OCI-LY7 (cell line): ENCODE measurements around the gene PPP1R9A. TPM values are rescaled to one million over a fixed set of nuclear protein-coding genes. Genes with fewer than 3 reads are reported as not detected.

ENCODE experiments used
- BruUV-seq: library from RNA; stranded (reverse); fragments of 400-500 nt; replicated peaks from 2 replicates; lab custom pipeline; 2021; lab: Mats Ljungman, UMichigan
- CTCF ChIA-PET: fragments of 300-600 bp; sonication (Branson Sonifier 250); formaldehyde crosslinking; loops from one replicate; lab custom pipeline; 2022; ENCODE audit warnings: antibody characterized with exemption; ENCODE audit not compliant: unreplicated experiment; lab: Charles Lee
- POLR2A ChIA-PET: fragments of 300-600 bp; sonication (Branson Sonifier 250); formaldehyde crosslinking; loops from one replicate; lab custom pipeline; 2022; ENCODE audit warnings: antibody characterized with exemption; lab: Charles Lee
- DNase-seq: peaks from one replicate; pipeline ENCODE4 v3.0.0-alpha.2; 2015; ENCODE audit warnings: low spot score
- H2AFZ ChIP-seq: fragments of 200-600 bp; sonication (generic), shearing (Covaris generic); 2 replicates; pipeline ENCODE4 v1.6.1; 2014; ENCODE audit warnings: mild to moderate bottlenecking, antibody characterized with exemption, low read length, moderate library complexity
- H3K27ac ChIP-seq: fragments of 200-600 bp; sonication (generic); 2 replicates; pipeline ENCODE4 v1.5.1; 2014; ENCODE audit warnings: mixed run types, low read depth, mild to moderate bottlenecking, moderate library complexity, low read length, inconsistent platforms; ENCODE audit not compliant: poor library complexity, severe bottlenecking
- H3K36me3 ChIP-seq: fragments of 200-600 bp; sonication (generic); 2 replicates; pipeline ENCODE4 v1.6.1; 2014; ENCODE audit warnings: mild to moderate bottlenecking, antibody characterized with exemption, low read length, moderate library complexity, mixed read lengths; ENCODE audit not compliant: insufficient read depth
- H3K4me1 ChIP-seq: fragments of 200-600 bp; sonication (generic); 2 replicates; pipeline ENCODE4 v1.5.1; 2014; ENCODE audit warnings: mild to moderate bottlenecking, low read length; ENCODE audit not compliant: insufficient read depth, poor library complexity, severe bottlenecking
- H3K4me2 ChIP-seq: fragments of 200-600 bp; sonication (generic); 2 replicates; pipeline ENCODE4 v1.6.1; 2014; ENCODE audit warnings: mild to moderate bottlenecking, low read length
- H3K4me3 ChIP-seq: fragments of 200-600 bp; sonication (generic); 2 replicates; pipeline ENCODE4 v1.5.1; 2014; ENCODE audit warnings: mild to moderate bottlenecking, low read depth, low read length; ENCODE audit not compliant: poor library complexity, severe bottlenecking
- H3K79me2 ChIP-seq: fragments of 200-600 bp; sonication (generic); 2 replicates; pipeline ENCODE4 v1.6.1; 2016; ENCODE audit warnings: low read depth, mild to moderate bottlenecking, low read length, moderate library complexity, mixed read lengths; ENCODE audit not compliant: insufficient read depth
- H3K9me2 ChIP-seq: fragments of 200-600 bp; sonication (generic); 2 replicates; pipeline ENCODE4 v1.6.1; 2016; ENCODE audit warnings: mild to moderate bottlenecking, low read length, mixed read lengths; ENCODE audit not compliant: insufficient read depth
- H3K9me3 ChIP-seq: fragments of 200-600 bp; sonication (generic); 2 replicates; pipeline ENCODE4 v1.6.1; 2014; ENCODE audit warnings: mild to moderate bottlenecking, mixed run types, low read length, mixed read lengths
- H4K20me1 ChIP-seq: fragments of 200-600 bp; sonication (generic); 2 replicates; pipeline ENCODE4 v1.6.1; 2014; ENCODE audit warnings: mild to moderate bottlenecking, antibody characterized with exemption, low read length, moderate library complexity, mixed read lengths; ENCODE audit not compliant: insufficient read depth
- EZH2phosphoT487 ChIP-seq: fragments of 200-600 bp; sonication (generic); IDR thresholded peaks from 2 replicates; pipeline ENCODE4 v1.6.1; 2018; ENCODE audit warnings: low read depth, borderline replicate concordance, mild to moderate bottlenecking, mixed run types, antibody characterized with exemption, low read length, moderate library complexity, mixed read lengths
- intact Hi-C: fragments of 100-400 bp; cut with micrococcal nuclease; formaldehyde crosslinking; loops from one replicate; pipeline ENCODE4 v1.10.0; 2022; ENCODE audit not compliant: unreplicated experiment
- total RNA-seq, 2 experiments: library from RNA; depleted of rRNA in 1 of 2; stranded (reverse); fragments of >200 nt in 1 of 2; shearing (Covaris generic) in 1 of 2; gene quantifications; 2 replicates each; pipeline ENCODE4 v1.2.3, GENCODE V29; 2014 to 2022
- TF ChIP-seq, protein P1 (sequence below): fragments of 200-600 bp; sonication (generic); conservative IDR thresholded peaks from 2 replicates; pipeline ENCODE4 v1.5.1; 2014; ENCODE audit warnings: mild to moderate bottlenecking, antibody characterized with exemption, low read length, moderate library complexity, mixed read lengths

Gene PPP1R9A
- total RNA-seq, 2 experiments from 2014 or later: not detected

DNA sequence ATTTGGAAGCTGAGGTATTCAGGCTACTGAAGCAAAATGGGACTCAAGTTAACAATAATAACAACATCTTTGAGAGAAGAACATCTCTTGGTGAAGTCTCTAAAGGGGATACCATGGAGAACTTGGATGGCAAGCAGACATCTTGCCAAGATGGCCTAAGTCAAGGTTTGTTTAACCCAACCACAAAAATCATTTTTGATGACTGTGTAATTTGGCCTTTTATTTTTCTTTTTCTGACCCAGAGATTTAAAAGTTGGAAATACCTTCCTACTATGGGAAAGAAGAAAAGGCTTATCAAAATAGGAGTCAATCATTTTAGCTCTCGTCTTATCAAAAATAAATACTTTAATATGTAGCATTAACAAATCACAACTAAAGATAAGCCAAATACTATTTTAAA lies 344.6 kb downstream of the PPP1R9A start:
- intact Hi-C loops: no loop called here
- no peak overlapping the region for H3K4me2 ChIP-seq
- no peak overlapping the region for H3K27ac ChIP-seq
- no peaks in the 10 kb centered on the region for H3K9me3 ChIP-seq
- no peaks in the 10 kb centered on the region for H3K9me2 ChIP-seq
- H3K36me3 ChIP-seq: no peaks in the 10 kb centered on the region
- ChIA-PET POLR2A (interaction anchor here (0.7 kb wide), 1 partner anchor 11 kb away, joined by 3 read pairs; no protein-coding TSS in a partner anchor), CTCF (no interaction called here)
- TF ChIP-seq, protein P1, sequence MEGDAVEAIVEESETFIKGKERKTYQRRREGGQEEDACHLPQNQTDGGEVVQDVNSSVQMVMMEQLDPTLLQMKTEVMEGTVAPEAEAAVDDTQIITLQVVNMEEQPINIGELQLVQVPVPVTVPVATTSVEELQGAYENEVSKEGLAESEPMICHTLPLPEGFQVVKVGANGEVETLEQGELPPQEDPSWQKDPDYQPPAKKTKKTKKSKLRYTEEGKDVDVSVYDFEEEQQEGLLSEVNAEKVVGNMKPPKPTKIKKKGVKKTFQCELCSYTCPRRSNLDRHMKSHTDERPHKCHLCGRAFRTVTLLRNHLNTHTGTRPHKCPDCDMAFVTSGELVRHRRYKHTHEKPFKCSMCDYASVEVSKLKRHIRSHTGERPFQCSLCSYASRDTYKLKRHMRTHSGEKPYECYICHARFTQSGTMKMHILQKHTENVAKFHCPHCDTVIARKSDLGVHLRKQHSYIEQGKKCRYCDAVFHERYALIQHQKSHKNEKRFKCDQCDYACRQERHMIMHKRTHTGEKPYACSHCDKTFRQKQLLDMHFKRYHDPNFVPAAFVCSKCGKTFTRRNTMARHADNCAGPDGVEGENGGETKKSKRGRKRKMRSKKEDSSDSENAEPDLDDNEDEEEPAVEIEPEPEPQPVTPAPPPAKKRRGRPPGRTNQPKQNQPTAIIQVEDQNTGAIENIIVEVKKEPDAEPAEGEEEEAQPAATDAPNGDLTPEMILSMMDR: no peak
- no peak for TF ChIP-seq EZH2phosphoT487
- H3K4me1 ChIP-seq: no peaks in the 10 kb centered on the region
- H4K20me1 ChIP-seq: no peaks in the 10 kb centered on the region
- DNase-seq: no peak
- no TSS peak for BruUV-seq
- H3K79me2 ChIP-seq: no peaks in the 10 kb centered on the region
- no peak overlapping the region for H3K4me3 ChIP-seq
- no peak overlapping the region for H2AFZ ChIP-seq

DNA sequence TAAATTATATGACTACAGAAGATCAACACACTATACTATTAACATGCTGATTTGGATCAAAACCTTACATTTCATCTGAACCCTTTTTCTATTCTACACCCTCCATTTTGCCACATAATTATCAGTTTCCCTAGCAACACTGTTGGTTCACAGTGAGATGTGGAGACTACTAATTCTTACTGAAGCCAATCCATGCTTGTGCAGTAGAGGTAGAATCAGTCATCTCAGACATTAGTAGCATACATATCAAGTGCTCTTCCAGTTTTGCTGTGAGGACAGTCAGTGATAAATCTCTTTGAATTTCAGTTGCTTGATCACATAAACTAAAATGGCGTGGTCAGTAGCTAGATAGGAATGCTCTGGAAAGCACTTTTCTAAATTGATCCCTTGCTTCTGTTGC lies 346.6 kb downstream of the PPP1R9A start:
- H2AFZ ChIP-seq: no peak overlapping the region
- intact Hi-C loops: no loop called here
- BruUV-seq: no TSS peak
- ChIA-PET CTCF (no interaction called here), POLR2A (interaction anchor here (0.7 kb wide), 1 partner anchor 28 kb away, joined by 3 read pairs; no protein-coding TSS in a partner anchor)
- H3K4me1 ChIP-seq: no peaks in the 10 kb centered on the region
- no peak overlapping the region for H3K27ac ChIP-seq
- H3K79me2 ChIP-seq: no peaks in the 10 kb centered on the region
- TF ChIP-seq, protein P1: no peak
- TF ChIP-seq EZH2phosphoT487: no peak
- no peaks in the 10 kb centered on the region for H3K36me3 ChIP-seq
- DNase-seq: no peak
- no peak overlapping the region for H3K4me3 ChIP-seq
- no peaks in the 10 kb centered on the region for H4K20me1 ChIP-seq
- H3K4me2 ChIP-seq: no peak overlapping the region
- no peaks in the 10 kb centered on the region for H3K9me2 ChIP-seq
- H3K9me3 ChIP-seq: no peaks in the 10 kb centered on the region

DNA sequence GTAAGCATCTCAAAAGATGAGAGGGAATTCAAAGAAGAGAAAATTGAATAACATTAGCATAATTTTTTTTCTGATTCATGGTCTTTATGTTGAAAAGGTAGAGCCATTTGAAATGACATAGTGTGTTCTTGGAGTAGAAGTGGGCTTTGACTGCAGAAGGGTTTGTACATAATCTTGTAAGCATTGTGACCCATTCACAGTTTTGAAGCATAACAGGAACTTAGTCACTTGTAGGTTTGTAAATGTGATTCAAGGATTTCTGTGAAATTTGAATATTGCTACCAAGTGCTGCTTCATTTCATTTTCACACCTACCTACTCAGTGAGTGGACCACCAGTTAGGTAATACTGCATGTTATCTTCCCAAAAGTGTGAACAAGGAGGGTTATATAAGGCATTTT lies 348.3 kb downstream of the PPP1R9A start:
- no peak overlapping the region for H3K27ac ChIP-seq
- no TSS peak for BruUV-seq
- no peaks in the 10 kb centered on the region for H4K20me1 ChIP-seq
- H3K4me1 ChIP-seq: no peaks in the 10 kb centered on the region
- H3K9me3 ChIP-seq: no peaks in the 10 kb centered on the region
- no peak for DNase-seq
- no peak overlapping the region for H2AFZ ChIP-seq
- no peak overlapping the region for H3K4me2 ChIP-seq
- H3K9me2 ChIP-seq: no peaks in the 10 kb centered on the region
- POLR2A ChIA-PET: no interaction called here
- no peaks in the 10 kb centered on the region for H3K79me2 ChIP-seq
- H3K4me3 ChIP-seq: no peak overlapping the region
- CTCF ChIA-PET: no interaction called here
- H3K36me3 ChIP-seq: no peaks in the 10 kb centered on the region
- no peak for TF ChIP-seq EZH2phosphoT487
- intact Hi-C loops: no loop called here
